Esophagus muscularis mucosa (tissue), 3 donors: Measurements from ENCODE around the gene USP24.

Experiments
- EP300 ChIP-seq: sonication (generic); formaldehyde crosslinking; IDR thresholded peaks from one replicate; pipeline ENCODE4 v1.6.1; 2017; ENCODE audit warnings: antibody characterized with exemption
- TF ChIP-seq, protein P1 (sequence below), 3 experiments: fragments of 200-600 bp in 2 of 3; fragments of 450-650 bp in 1 of 3; sonication (generic) in 2 of 3; IDR thresholded peaks; one replicate each; pipeline ENCODE4 v1.5.1; 2017 to 2019; ENCODE audit warnings: antibody characterized with exemption in 3 of 3, mild to moderate bottlenecking in 2 of 3, moderate library complexity in 1 of 3

DNA sequence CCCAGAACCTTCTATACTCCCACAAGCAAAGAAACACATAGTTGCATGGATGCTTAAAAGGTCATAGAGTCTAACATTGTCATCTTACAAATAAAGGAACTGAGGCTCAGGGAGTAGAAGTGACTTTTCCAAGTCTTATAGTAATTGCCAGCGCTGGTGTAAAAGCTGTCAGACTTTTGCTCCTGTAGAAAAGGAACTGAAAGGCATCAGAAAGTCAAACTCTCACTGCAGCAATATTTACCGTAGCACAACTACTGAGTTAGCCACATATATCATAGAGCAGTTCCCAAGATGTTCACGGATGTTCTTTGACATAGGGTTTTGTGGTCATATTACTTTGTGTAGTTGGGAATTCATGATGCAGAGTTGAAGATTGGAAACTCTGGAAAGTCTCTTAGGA is 16.6 kb upstream of the USP24 start:
- TF ChIP-seq, protein P1, sequence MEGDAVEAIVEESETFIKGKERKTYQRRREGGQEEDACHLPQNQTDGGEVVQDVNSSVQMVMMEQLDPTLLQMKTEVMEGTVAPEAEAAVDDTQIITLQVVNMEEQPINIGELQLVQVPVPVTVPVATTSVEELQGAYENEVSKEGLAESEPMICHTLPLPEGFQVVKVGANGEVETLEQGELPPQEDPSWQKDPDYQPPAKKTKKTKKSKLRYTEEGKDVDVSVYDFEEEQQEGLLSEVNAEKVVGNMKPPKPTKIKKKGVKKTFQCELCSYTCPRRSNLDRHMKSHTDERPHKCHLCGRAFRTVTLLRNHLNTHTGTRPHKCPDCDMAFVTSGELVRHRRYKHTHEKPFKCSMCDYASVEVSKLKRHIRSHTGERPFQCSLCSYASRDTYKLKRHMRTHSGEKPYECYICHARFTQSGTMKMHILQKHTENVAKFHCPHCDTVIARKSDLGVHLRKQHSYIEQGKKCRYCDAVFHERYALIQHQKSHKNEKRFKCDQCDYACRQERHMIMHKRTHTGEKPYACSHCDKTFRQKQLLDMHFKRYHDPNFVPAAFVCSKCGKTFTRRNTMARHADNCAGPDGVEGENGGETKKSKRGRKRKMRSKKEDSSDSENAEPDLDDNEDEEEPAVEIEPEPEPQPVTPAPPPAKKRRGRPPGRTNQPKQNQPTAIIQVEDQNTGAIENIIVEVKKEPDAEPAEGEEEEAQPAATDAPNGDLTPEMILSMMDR (IDR thresholded peaks at IDR 0.05): no peak
- TF ChIP-seq EP300: no peak
